ENCODE results near the gene SULT4A1. TPM values are rescaled to one million over a fixed set of nuclear protein-coding genes. Genes with fewer than 3 reads are reported as not detected.
"Not testable (repeated sequence)": the region's sequence is repeated elsewhere in the genome, so short reads cannot be mapped to it uniquely, and the experiment has no call there.

Gene SULT4A1
- polyA plus RNA-seq, 4 donors = 1.9 to 3.4 (median 2.3) TPM

DNA sequence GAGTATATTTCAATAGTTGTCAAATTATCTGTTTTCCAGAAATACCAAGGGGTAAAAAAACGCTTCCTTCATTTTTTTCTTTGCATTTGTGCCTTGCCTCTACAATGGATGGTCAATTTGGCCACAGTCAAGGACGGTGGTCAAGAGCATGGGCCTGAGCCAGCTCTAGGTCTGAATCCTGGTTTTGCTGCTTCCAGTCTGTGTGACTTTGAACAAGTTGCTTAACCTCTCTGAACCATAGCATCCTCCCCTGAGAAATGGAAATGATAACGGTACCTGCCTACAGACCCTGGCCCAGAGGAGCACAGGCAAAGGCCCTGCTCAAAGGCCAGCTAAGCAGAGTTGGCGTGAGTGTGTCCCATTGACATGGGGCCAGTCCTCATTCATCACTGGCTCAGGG, 26.4 kb upstream of the SULT4A1 start:
- DNase-seq (ENCODE audit: low read depth in 4 of 4, low spot score in 3 of 4) = no peak

DNA sequence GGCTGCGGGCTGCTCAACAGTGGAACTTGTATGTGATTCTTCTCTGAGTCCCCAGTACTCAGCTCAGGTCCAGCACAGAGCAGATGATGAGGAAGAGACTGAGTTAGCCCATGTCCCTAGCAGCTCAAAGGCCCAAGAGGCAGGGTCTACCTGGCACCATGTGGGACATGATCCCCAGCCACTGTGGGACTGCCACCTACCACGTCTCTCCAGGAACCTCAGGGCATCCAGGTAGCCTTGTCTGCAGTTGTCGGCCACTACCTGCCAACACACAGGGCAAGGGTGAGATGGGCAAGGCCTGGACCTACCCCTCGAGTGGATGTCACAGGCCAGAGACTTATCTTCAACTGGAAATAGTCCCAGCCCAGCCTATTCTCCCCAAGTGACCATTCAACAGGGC, 25.1 kb upstream of the SULT4A1 start:
- DNase-seq (ENCODE audit: low read depth in 4 of 4, low spot score in 3 of 4) = no peak

DNA sequence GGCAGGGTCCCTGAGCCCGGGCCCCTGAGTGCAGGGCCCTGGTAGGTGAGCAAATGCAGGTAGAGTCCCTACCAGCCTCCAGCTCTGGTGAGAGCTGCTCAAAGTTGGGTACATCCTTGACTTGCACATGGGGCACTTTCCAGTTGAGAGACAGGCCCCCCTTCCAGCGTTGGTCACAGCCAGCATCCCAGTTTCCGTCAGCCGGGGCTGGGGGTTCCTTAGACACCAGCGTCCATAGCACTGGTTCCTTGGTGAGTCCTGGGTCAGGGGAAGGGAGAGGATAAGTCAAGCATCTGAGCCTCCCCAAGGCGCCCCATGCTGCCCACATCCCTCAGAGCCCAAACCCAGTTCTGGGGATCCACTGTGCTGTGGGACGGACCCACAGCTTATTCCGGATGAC, 23.9 kb upstream of the SULT4A1 start:
- DNase-seq (ENCODE audit: low read depth in 4 of 4, low spot score in 3 of 4) = no peak

DNA sequence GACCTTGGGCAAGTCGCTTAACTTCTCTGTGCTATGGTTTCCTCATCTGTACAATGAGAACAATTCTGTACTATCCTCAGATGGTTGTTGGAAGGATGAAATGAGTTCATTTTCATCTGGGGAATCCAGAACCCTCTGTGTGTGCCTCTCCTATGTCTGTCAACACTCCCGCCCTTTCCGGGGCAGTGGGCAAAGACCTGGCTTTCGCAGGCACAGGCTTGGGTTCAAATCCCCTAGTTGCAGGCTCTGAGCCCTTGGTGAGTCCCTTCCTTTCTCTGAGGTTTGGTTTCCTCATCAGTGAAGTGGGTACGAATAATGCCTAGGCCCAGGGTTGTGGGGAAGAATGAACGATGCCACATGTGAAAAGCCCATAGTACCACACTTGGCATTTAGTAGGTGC, 23.5 kb upstream of the SULT4A1 start:
- no peak for DNase-seq (ENCODE audit: low read depth in 4 of 4, low spot score in 3 of 4)

DNA sequence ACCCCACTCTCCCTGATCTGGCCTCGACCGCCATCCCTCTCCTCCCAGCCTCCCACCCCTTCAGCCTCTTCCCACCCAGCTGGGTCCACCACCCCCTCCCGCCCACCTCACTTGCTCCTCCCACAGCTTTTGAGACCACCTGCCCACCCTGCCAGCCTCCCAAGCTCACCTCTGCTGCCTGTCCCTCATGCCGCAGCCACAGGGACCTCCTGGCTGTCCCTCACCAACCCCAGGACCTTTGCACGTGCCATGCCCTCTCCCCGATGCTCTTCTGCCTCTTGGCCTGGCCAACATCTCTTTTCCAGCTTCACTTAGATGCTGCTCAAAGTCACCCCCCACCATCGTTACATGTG, 23.0 kb upstream of the SULT4A1 start:
- no peak for DNase-seq (ENCODE audit: low read depth in 4 of 4, low spot score in 3 of 4)

DNA sequence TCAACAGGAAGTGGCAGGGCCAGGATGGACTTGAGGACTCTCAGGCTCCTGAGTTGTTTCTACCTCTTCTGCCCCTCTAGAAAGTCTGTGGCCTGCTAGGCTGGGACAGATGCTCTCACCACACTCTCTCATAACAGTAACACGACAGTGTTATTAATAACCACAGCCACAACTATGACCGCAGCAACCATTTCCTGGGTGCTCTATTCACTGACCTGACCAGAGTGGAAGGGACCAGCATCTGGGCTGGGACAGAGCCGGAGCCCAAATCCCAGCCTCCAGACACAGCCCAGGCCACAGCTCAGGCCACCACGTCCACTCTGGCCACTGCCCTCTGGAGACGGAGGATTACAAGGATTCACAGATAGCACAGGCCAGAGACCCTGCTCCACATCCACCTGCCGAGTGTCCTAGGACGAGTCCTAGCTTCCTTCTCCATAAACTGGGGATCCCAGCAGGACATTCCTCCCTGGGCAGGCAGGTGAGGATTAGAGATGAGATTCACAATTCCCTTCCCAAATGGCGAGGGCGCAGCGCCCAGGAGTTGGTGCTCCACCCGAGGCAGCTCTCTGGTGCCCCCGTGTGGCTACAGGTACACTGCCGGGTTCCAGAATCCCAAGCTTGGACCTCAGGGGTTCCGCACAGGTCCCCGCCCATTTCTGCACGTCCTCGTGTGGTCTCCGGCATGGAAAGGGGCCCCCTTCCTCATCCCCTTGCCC, 22.4 kb upstream of the SULT4A1 start:
- no peak for DNase-seq (ENCODE audit: low read depth in 4 of 4, low spot score in 3 of 4)

DNA sequence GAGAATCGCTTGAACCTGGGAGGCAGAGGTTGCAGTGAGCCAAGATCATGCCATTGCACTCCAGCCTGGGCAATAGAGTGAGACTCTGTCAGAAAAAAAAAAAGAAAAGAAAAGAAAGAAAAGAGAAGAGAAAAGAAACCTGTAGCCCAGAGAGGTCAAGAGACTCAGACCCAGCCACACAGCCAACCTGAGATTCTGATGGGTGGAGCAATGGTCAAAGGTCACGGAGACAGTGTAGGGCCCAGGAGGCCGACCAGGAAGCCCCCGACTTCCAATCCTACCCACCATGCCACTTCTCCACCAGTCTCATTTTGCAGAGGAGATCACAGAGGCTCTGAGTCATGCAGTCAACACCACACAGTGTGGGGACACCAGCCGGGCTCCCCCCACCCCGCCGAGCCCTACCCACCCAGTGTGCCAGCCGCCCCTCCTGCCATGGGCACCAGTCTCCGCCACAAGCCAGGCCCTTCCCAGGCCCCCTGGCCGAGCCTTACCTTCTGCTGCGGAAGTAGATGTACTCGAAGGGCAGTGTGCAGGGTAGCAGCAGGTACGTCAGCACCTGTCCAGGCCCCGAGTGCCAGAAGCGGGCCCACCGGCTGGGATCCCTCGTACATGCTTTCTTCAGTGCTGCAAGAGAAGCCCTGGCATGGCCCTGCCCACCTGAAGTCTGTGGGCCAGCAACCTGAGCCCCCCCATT, 21.6 kb upstream of the SULT4A1 start:
- DNase-seq (ENCODE audit: low read depth in 4 of 4, low spot score in 3 of 4) = no peak

DNA sequence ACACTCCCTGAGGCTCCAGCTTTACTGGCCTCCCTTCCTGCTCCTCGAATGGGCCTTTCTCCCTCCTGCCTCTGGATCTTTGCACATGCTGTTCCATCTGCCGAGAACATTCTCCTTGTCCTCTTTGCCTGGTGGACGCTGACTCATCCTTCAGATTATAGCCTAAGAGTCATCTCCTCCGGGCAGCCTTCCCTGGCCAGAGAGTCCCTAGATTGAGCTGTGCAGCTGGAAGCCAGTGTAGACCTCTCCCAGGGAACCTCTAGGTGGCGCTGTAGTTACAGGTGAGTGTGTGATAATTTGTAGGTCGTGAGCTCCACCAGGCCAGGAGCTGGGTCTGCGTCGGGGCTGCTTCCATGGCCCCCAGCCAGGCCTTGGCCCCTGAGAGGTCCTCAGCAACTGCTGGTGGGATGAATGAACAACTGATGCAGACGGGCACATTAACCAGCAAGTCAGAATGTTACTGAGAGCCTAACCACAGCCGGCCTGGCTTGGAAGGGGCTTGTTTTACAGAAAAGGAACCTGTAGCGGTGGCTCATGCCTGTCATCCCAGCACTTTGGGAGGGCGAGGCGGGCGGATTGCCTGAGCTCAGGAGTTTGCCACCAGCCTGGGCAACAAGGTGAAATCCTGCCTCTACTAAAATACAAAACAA, 20.8 kb upstream of the SULT4A1 start:
- DNase-seq (ENCODE audit: low read depth in 4 of 4, low spot score in 3 of 4) = peak in 2 of 4 donors; percentile 53 to 59

DNA sequence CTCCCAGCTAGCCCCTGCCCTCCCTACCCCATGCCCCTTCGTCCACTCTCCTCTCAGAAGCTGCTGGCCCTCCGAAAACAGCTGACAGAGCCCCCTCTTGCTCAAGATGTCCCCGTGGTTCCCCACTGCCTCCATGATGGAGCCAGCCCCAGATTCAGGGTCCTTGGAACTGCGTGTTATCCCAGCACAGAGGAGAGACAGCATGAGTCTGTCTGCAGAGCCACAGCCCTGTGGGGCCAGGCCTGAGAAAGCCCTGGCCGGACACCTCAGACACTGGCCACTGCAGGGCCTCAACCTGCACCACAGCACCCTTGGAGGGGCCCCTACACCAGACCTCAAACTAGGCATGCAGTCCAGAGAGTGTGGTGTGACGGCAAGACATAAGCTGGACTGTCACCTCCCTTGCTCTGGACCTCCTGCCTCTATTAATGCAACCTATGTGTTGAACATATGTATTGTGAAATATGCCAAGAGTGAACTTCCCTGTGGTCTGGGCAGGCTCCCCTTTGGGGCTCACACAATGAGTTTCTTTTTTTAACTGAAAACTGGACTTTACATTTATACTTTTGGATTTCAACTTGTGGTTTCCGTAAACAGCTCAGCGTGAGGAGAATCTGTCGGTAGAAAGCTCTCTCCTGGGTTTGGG, 19.9 kb upstream of the SULT4A1 start:
- DNase-seq (ENCODE audit: low read depth in 4 of 4, low spot score in 3 of 4) = no peak

DNA sequence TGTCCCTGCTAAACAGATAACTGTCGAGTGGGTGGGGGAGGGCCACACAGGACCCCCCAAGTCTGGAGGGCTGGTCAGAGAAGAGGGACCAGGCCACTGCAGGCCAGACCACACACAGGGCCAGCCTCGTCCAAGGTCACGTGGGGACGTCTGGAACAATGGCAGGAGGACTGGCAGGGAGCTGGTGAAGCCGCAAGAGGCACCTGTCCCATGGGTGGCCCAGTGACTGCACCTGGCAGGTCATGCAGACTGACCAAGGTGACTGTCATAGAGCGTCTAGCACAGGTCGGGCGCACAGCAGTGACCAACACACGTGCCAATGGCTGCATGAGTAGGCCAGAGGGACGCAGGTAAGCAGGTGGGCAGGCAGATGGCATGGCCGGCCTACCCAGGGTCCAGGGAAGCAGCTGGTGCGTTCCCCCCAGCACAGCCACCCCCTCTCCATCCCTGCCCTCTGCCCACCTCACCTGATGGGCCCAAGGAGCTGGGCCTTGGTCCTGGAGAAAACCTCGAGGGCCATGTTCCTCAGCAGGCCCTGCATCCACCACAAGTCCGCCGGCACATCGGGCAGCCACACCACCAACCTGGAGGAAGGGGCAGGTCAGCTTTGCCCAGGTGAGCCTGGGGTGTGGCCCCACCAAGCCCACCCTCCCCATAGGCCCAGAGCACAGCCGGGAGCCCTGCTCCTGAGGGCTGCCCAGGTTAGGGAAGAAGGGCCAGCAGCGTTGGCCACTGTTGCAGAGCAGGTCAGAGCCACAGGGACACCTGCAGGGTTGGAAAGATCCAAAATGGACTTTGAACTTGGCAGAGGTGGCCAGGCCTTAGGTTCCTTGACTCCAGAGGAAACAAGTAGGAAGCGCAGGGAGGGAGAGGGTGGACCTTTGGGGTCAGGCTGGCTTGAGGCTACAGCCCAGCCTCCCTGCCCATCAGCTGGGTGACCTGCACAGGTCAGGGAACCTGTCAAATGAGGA, 19.1 kb upstream of the SULT4A1 start:
- DNase-seq (ENCODE audit: low read depth in 4 of 4, low spot score in 3 of 4) = no peak

DNA sequence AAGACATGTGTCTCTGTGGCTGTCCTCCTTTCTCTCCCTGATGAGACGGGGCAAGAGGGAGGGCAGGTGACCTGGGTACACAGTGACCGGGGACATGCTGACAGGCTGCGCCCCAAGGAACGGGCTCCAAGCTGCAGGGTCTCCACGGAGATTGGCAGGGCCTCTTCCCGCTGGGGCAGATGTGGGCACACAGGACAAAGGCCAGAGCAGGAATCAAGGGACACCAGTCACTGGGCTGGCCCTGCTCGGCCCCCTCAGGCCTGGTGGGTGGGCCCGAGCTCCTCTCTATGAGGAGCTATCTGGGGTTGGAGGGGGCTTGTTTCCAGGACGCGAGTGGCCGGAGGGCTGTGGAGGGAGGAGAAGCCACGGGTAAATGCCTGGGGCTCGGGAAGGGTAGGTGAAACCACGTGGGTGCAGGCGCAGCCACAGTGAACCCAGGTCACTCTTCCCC, 18.3 kb upstream of the SULT4A1 start:
- no peak for DNase-seq (ENCODE audit: low read depth in 4 of 4, low spot score in 3 of 4)

DNA sequence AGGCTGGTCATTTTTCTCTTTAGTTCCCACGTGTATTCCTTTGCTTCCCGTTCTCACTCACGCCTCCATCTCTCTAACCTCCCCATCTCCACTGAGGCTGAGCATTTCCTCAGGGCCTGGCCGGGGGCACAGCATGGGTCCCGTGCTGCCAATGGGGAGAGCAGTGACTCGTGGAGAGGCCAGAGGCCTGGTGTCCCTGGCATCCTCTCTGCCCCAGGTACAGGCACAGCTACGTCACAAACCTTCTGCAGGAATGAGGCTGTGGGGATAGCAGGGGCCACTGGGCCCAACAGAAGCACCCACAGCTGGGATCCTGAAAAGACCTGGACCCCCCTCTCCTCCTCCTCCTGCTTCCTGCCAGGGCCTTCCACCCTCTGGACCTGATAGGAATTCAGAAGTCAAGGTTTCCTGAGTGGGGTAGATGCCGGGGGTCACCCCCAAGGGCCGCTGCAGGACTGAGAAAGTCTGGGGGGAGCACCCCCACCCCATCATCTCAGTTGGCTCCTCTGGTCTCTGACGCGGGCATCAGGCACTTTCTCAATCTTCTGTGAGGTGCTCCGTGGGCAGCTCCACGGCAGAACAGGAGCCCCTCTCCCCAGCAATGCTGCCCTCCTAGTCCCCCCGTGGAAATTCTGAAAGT, 17.7 kb upstream of the SULT4A1 start:
- DNase-seq (ENCODE audit: low read depth in 4 of 4, low spot score in 3 of 4) = no peak

DNA sequence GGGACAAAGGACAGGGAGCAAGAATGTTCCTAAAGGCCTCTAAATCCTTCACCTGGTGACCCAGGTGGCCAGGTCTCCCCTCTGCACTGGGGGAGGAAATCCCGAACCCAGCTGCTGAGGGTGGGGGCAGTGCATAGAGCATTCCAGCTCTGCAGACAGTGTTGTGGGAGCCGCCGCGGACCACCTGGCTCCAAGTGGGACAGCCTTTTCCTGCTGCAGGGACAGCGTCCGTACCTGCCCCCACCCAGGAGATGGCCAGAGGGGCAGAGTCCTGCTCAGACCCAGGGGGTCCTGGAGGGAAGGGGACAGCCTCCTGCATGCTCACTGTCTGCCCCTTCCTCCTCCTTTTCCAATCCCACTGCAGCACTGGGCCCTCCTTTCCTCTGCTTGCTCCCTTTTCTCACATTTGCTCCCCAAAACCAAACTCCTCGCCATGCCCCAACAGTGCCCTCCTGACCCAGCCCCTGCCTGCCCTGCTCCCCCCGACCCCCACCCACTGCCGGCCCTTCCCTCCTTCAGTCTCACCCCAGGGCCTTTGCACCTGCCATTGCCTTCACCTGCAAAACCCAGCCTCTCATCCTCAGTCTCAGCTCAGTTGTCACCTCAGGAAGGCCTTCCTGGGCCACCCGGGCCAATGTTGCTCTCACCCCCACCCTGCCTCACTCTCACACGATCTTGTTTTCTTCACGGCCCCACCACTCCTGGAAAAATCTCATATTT, 16.7 kb upstream of the SULT4A1 start:
- DNase-seq (ENCODE audit: low read depth in 4 of 4, low spot score in 3 of 4) = no peak

DNA sequence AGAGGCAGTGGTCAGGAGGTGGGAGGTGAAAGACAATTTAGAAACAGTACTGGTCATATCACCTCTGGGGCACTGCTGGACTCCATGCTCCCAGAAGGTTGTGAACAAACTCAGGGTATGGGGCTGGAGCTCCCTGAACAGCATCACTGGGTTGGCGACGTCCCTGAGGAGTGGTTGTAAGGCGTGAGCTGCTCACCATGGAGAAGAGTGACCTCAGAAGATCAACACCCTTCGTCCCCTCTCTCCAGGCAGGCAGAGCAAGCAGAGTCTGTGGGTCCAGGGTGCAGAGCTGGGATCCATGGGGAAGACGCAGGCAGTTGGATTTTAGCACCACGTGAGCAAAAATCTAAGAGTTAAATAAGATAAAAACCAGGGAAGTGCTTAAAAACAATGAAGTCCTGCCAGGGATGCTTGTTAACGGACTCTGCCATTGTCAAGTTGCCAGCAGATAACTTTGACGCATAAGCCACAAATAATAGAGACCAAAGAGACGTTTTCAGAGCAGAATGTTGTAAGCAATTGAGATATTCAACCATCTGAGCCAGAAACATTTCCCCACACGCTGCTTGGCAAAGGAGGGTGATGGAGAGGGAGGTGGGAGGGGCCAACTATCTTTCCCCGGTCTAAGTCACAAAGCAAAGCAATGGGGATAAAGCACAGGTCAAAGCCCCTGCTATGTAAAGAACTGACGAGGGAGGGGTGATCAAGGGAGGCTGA, 15.9 kb upstream of the SULT4A1 start:
- no peak for DNase-seq (ENCODE audit: low read depth in 4 of 4, low spot score in 3 of 4)

DNA sequence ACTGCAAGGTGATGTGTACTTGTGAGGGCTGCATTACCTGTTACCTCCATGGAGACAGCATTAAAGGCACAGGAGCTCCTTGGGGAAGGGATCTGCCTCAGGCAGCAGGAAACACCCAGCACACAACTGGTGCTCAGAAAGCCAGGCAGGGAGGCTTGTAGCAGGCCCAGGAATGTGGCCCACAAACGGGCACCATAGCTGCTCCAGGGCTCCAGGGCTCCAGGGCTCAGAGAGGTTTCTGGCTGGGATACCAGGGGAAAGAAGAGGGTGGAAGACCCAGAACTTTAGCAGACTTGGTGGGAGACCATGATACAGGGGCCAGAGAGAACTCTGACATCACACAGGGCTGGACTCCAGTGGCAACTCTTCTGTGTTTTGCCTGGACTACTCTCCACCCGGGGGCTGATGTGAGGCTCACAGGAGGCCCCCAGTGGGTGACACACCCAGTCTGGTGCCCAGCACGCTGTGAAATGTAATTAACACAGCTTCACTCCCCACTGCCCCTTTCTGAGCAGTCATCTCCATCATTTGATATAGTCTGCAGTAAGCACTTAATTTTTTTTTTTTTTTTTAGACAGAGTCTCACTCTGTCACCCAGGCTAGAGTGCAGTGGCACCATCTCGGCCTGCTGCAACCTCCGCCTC, 14.7 kb upstream of the SULT4A1 start:
- no peak for DNase-seq (ENCODE audit: low read depth in 4 of 4, low spot score in 3 of 4)

DNA sequence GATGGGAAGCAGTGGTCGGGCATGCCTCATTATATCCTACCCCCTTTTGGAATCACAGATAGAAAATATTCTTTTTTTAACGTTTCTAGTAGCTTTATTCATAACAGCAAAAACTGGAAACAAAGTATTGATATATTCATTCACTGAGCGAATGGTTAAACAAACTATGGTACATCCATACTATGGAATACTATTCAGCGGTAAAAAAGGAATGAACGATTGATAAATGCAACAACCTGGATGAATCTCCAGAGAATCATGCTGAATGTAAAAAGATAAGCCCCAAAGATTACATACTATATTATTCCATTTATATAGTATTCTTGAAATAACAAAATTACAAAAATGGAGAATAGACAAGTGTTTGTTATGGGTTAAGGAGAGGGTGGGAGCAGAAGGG, 7.5 kb upstream of the SULT4A1 start:
- no peak for DNase-seq (ENCODE audit: low read depth in 4 of 4, low spot score in 3 of 4)

DNA sequence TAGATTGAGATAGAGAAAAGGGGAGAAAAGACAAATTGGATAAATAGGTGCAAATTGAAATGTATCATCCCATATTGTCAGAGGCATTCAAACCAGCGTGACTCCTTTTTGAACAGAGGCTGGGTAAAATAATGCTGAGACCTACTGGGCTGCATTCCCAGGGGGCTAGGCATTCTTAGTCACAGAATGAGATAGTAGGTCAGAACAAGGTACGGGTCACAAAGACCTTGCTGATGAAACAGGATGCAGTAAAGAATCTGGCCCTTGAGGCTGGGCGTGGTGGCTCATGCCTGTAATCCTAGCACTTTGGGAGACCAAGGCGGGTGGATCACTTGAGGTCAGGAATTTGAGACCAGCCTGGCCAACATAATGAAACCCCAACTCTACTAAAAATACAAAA, 6.7 kb upstream of the SULT4A1 start:
- not testable (repeated sequence) for DNase-seq (ENCODE audit: low read depth in 4 of 4, low spot score in 3 of 4)
